IgD-negative memory B cell (primary cell): ENCODE measurements around the gene TBC1D3E. TPM values are rescaled to one million over a fixed set of nuclear protein-coding genes. Genes with fewer than 3 reads are reported as not detected.
"Not testable (repeated sequence)": the region's sequence is repeated elsewhere in the genome, so short reads cannot be mapped to it uniquely, and the experiment has no call there.

Experiments used
- H3K27ac Mint-ChIP-seq, 3 donors: one replicate each; pipeline ENCODE4 v1.8.0; 2020 to 2022; ENCODE audit warnings: mild to moderate bottlenecking in 3 of 3, mixed read lengths in 3 of 3, moderate library complexity in 1 of 3
- H3K27me3 Mint-ChIP-seq: one replicate; pipeline ENCODE4 v1.8.0; 2021; ENCODE audit warnings: mixed read lengths
- H3K36me3 Mint-ChIP-seq: one replicate; pipeline ENCODE4 v1.8.0; 2020; ENCODE audit warnings: mild to moderate bottlenecking, mixed read lengths
- H3K4me1 Mint-ChIP-seq, 3 donors: one replicate each; pipeline ENCODE4 v1.8.0; 2020 to 2022; ENCODE audit warnings: mixed read lengths in 3 of 3, mild to moderate bottlenecking in 1 of 3
- H3K4me3 Mint-ChIP-seq, 4 donors: one replicate each; pipeline ENCODE4 v1.8.0; 2020 to 2022; ENCODE audit warnings: mild to moderate bottlenecking in 4 of 4, mixed read lengths in 4 of 4, moderate library complexity in 3 of 4
- H3K9me3 Mint-ChIP-seq, 3 donors: one replicate each; pipeline ENCODE4 v1.8.0; 2020 to 2021; ENCODE audit warnings: mixed read lengths in 3 of 3, mild to moderate bottlenecking in 1 of 3
- polyA plus RNA-seq: library from polyadenylated mRNA; unstranded; fragments of 300-500 nt; fragmentation: Illumina TruSeq; gene quantifications from one replicate; pipeline ENCODE4 v1.2.3, GENCODE V29; 2021

TBC1D3E gene
- polyA plus RNA-seq, result not detected

- H3K4me3 Mint-ChIP-seq, H3K9me3 Mint-ChIP-seq, H3K4me1 Mint-ChIP-seq, H3K36me3 Mint-ChIP-seq, H3K27ac Mint-ChIP-seq, H3K27me3 Mint-ChIP-seq: not testable (repeated sequence)
Observed at GRCh38 chr17:38127651-38128050, at the start of gene TBC1D3E. TBC1D3E (plus strand) TSS chr17:38127951; CDS start chr17:38129496, 1,545 bp downstream.

- H3K9me3 Mint-ChIP-seq, H3K27ac Mint-ChIP-seq, H3K27me3 Mint-ChIP-seq, H3K36me3 Mint-ChIP-seq, H3K4me3 Mint-ChIP-seq, H3K4me1 Mint-ChIP-seq: not testable (repeated sequence)
Observed at GRCh38 chr17:38087344-38087743, 40.4 kb upstream of the TBC1D3E start.

GRCh38 chr17:38088120-38088519 lies 39.6 kb upstream of the TBC1D3E start:
- not testable (repeated sequence) for H3K27me3 Mint-ChIP-seq, H3K27ac Mint-ChIP-seq, H3K9me3 Mint-ChIP-seq, H3K4me1 Mint-ChIP-seq, H3K4me3 Mint-ChIP-seq, H3K36me3 Mint-ChIP-seq

- not testable (repeated sequence) for H3K4me3 Mint-ChIP-seq, H3K27me3 Mint-ChIP-seq, H3K4me1 Mint-ChIP-seq, H3K9me3 Mint-ChIP-seq, H3K36me3 Mint-ChIP-seq, H3K27ac Mint-ChIP-seq
Observed at GRCh38 chr17:38094059-38094694, 33.6 kb upstream of the TBC1D3E start.

- not testable (repeated sequence) for H3K27me3 Mint-ChIP-seq, H3K27ac Mint-ChIP-seq, H3K36me3 Mint-ChIP-seq, H3K4me3 Mint-ChIP-seq, H3K9me3 Mint-ChIP-seq, H3K4me1 Mint-ChIP-seq
Observed at GRCh38 chr17:38099262-38099661, 28.5 kb upstream of the TBC1D3E start.

- not testable (repeated sequence) for H3K27me3 Mint-ChIP-seq, H3K4me3 Mint-ChIP-seq, H3K27ac Mint-ChIP-seq, H3K36me3 Mint-ChIP-seq, H3K4me1 Mint-ChIP-seq, H3K9me3 Mint-ChIP-seq
Observed at GRCh38 chr17:38119829-38120228, 7.9 kb upstream of the TBC1D3E start.

- H3K36me3 Mint-ChIP-seq, H3K4me3 Mint-ChIP-seq, H3K27ac Mint-ChIP-seq, H3K9me3 Mint-ChIP-seq, H3K27me3 Mint-ChIP-seq, H3K4me1 Mint-ChIP-seq: not testable (repeated sequence)
Observed at GRCh38 chr17:38134860-38135259, 7.1 kb downstream of the TBC1D3E start.

Other genes starting within 250 kb of the TBC1D3E start
- not detected for gene TBC1D3K, start 203.5 kb upstream of the TBC1D3E start, polyA plus RNA-seq
- gene TBC1D3L, start 138.9 kb upstream of the TBC1D3E start, polyA plus RNA-seq, result 3.1 TPM
- not detected for gene TBC1D3D, start 124.0 kb upstream of the TBC1D3E start, polyA plus RNA-seq
- gene TBC1D3C, start 59.3 kb upstream of the TBC1D3E start, polyA plus RNA-seq, result not detected
- not detected for gene TBC1D3, start 64.6 kb downstream of the TBC1D3E start, polyA plus RNA-seq
- 23.5 TPM for gene MRPL45, start 169.2 kb downstream of the TBC1D3E start, polyA plus RNA-seq
- gene GPR179, start 216.0 kb downstream of the TBC1D3E start, polyA plus RNA-seq, result not detected
- 0.74 TPM for gene SOCS7, start 223.9 kb downstream of the TBC1D3E start, polyA plus RNA-seq